ENCODE results near the gene PARP6. TPM values are rescaled to one million over a fixed set of nuclear protein-coding genes. Genes with fewer than 3 reads are reported as not detected.

PARP6 gene
- total RNA-seq, 1 donor from 2014 or later, result 134 TPM

DNA sequence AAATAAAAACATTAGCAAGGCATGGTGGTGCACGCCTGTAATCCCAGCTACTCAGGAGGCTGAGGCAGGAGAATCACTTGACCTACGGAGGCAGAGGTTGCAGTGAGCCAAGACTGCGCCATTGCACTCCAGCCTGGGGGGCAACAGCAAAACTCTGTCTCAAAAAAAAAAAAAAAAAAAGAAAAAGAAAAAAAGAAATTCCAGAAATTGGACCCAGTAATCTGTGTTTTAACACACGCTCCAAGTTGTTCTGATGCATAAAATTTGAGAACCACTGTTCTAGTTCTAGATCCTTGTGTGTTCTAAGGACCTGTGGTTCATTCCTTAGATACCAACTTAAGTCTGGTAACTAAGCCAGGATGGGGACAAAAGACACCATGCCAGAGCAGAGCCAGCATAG is 2.6 kb downstream of the PARP6 start:
- Mint-ChIP-seq H3K9me3 (no peaks in the 10 kb centered on the region), H3K27ac (no peak overlapping the region), H3K27me3 (ENCODE audit: low read depth) (no peaks in the 10 kb centered on the region), H3K4me3 (no peak overlapping the region), H3K4me1 (peaks cover 28% of the 10 kb centered on the region), H3K36me3 (peaks cover 22% of the 10 kb centered on the region)
- no peak for DNase-seq (ENCODE audit: low spot score in 2 of 2, unreplicated experiment in 2 of 2)
- TF ChIP-seq, protein P1, sequence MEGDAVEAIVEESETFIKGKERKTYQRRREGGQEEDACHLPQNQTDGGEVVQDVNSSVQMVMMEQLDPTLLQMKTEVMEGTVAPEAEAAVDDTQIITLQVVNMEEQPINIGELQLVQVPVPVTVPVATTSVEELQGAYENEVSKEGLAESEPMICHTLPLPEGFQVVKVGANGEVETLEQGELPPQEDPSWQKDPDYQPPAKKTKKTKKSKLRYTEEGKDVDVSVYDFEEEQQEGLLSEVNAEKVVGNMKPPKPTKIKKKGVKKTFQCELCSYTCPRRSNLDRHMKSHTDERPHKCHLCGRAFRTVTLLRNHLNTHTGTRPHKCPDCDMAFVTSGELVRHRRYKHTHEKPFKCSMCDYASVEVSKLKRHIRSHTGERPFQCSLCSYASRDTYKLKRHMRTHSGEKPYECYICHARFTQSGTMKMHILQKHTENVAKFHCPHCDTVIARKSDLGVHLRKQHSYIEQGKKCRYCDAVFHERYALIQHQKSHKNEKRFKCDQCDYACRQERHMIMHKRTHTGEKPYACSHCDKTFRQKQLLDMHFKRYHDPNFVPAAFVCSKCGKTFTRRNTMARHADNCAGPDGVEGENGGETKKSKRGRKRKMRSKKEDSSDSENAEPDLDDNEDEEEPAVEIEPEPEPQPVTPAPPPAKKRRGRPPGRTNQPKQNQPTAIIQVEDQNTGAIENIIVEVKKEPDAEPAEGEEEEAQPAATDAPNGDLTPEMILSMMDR (IDR thresholded peaks at IDR 0.05; ENCODE audit: unreplicated experiment), result no peak

DNA sequence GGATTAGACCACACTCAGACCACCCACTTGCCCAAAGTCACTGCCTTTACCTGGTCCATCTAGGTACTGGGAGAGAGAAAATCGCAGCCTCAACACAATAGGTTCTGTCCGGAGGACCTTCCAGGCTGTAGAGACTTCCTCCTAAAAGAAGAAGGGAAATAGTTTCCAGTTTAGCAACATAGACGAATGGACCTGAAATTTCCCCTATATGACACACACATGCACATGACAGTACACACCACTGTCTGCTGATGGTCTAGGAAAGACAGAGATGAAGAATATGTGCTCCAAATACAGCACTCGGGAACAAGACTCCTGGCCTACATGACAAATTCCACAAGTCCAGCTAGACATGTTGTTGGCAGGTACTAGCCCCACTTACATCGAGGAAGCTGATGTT is 7.3 kb downstream of the PARP6 start:
- Mint-ChIP-seq H3K9me3 (no peaks in the 10 kb centered on the region), H3K36me3 (peaks cover 53% of the 10 kb centered on the region), H3K4me1 (peaks cover under 1% of the 10 kb centered on the region), H3K4me3 (no peak overlapping the region), H3K27me3 (ENCODE audit: low read depth) (no peaks in the 10 kb centered on the region), H3K27ac (no peak overlapping the region)
- no peak for DNase-seq (ENCODE audit: low spot score in 2 of 2, unreplicated experiment in 2 of 2)
- TF ChIP-seq, protein P1 (IDR thresholded peaks at IDR 0.05; ENCODE audit: unreplicated experiment), result no peak

DNA sequence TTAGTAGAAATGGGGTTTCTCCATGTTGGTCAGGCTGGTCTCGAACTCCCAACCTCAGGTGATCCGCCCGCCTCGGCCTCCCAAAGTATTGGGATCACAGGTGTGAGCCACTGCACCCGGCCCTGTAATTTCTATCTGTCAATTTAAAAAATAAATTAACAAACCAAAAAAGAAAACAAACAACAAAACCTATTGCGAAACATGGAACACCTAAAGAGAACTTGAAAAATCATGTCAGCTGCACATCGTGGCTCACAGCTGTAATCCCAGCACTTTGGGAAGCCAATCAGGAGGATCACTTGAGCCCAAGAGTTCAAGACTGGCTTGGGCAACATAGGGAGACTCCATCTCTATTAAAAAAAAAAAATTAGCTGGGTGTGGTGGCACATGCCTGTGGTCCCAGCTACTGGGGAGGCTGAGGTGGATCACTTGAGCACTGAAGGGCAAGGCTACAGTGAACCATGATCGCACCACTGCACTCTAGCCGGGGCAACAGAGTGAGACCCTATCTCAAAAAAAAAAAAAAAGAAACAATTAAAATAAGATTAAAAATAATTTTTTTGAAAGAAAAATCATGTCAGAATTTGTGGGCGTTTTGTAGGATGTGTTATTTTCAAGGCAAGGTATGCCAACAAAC is 19.6 kb downstream of the PARP6 start:
- no peak overlapping the region for H3K4me3 Mint-ChIP-seq
- DNase-seq (ENCODE audit: low spot score in 2 of 2, unreplicated experiment in 2 of 2), result no peak
- peaks cover 48% of the 10 kb centered on the region for H3K36me3 Mint-ChIP-seq
- no peak overlapping the region for H3K27ac Mint-ChIP-seq
- TF ChIP-seq, protein P1 (IDR thresholded peaks at IDR 0.05; ENCODE audit: unreplicated experiment), result no peak
- H3K4me1 Mint-ChIP-seq, result no peaks in the 10 kb centered on the region
- no peaks in the 10 kb centered on the region for H3K9me3 Mint-ChIP-seq
- no peaks in the 10 kb centered on the region for H3K27me3 Mint-ChIP-seq (ENCODE audit: low read depth)

GRCh38 chr15:72249142-72249810 is 23.1 kb downstream of the PARP6 start:
- no peak for DNase-seq (ENCODE audit: low spot score in 2 of 2, unreplicated experiment in 2 of 2)
- Mint-ChIP-seq H3K4me1 (no peaks in the 10 kb centered on the region), H3K9me3 (no peaks in the 10 kb centered on the region), H3K27ac (no peak overlapping the region), H3K36me3 (peaks cover 52% of the 10 kb centered on the region), H3K27me3 (ENCODE audit: low read depth) (no peaks in the 10 kb centered on the region), H3K4me3 (no peak overlapping the region)
- TF ChIP-seq, protein P1 (IDR thresholded peaks at IDR 0.05; ENCODE audit: unreplicated experiment), result no peak

- no peaks in the 10 kb centered on the region for H3K27me3 Mint-ChIP-seq (ENCODE audit: low read depth)
Observed at GRCh38 chr15:72248514-72248913, 23.8 kb downstream of the PARP6 start.

More at GRCh38 chr15:72248514-72248913, 23.8 kb downstream of the PARP6 start:
- H3K4me3 Mint-ChIP-seq, result no peak overlapping the region
- no peaks in the 10 kb centered on the region for H3K9me3 Mint-ChIP-seq
- TF ChIP-seq, protein P1 (IDR thresholded peaks at IDR 0.05; ENCODE audit: unreplicated experiment), result no peak
- DNase-seq (ENCODE audit: low spot score in 2 of 2, unreplicated experiment in 2 of 2), result no peak
- peaks cover 51% of the 10 kb centered on the region for H3K36me3 Mint-ChIP-seq
- no peak overlapping the region for H3K27ac Mint-ChIP-seq
- no peaks in the 10 kb centered on the region for H3K4me1 Mint-ChIP-seq
